NCI-H1694 (cell line): ENCODE data around the gene AATK.

Experiments
- DNase-seq: peaks from one replicate; lab custom pipeline; 2025; lab: John Stamatoyannopoulos, UW

AATK gene, protein sequence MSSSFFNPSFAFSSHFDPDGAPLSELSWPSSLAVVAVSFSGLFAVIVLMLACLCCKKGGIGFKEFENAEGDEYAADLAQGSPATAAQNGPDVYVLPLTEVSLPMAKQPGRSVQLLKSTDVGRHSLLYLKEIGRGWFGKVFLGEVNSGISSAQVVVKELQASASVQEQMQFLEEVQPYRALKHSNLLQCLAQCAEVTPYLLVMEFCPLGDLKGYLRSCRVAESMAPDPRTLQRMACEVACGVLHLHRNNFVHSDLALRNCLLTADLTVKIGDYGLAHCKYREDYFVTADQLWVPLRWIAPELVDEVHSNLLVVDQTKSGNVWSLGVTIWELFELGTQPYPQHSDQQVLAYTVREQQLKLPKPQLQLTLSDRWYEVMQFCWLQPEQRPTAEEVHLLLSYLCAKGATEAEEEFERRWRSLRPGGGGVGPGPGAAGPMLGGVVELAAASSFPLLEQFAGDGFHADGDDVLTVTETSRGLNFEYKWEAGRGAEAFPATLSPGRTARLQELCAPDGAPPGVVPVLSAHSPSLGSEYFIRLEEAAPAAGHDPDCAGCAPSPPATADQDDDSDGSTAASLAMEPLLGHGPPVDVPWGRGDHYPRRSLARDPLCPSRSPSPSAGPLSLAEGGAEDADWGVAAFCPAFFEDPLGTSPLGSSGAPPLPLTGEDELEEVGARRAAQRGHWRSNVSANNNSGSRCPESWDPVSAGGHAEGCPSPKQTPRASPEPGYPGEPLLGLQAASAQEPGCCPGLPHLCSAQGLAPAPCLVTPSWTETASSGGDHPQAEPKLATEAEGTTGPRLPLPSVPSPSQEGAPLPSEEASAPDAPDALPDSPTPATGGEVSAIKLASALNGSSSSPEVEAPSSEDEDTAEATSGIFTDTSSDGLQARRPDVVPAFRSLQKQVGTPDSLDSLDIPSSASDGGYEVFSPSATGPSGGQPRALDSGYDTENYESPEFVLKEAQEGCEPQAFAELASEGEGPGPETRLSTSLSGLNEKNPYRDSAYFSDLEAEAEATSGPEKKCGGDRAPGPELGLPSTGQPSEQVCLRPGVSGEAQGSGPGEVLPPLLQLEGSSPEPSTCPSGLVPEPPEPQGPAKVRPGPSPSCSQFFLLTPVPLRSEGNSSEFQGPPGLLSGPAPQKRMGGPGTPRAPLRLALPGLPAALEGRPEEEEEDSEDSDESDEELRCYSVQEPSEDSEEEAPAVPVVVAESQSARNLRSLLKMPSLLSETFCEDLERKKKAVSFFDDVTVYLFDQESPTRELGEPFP (N-terminal part only)

DNA sequence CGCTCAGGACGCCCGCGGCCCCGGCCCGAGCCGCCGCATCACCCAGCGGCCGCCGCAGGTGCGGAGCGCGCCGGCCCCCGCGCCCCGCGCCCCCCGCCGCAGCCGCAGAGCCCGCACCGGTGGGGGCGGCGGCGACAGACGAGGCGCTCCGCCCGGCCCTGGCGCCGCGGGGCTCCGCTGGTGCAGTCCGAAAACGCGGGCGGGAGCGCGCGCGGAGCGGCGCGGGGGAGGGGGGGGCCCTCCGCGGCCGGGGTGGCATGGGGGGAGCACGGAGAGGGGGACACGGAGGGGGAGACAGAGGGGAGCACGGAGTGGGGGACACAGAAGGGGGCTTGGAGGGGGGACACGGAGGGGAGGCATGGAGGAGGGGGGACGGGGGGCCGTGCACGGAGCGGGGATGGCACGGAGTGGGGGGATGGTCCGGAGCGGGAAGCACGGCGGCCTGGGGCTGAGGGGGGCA is at the start of gene AATK:
TSS of gene AATK (minus strand) at position 189 of the 460 bp plus-strand sequence. CDS start 229 bp downstream, outside the sequence.
- DNase-seq: no peak

DNA sequence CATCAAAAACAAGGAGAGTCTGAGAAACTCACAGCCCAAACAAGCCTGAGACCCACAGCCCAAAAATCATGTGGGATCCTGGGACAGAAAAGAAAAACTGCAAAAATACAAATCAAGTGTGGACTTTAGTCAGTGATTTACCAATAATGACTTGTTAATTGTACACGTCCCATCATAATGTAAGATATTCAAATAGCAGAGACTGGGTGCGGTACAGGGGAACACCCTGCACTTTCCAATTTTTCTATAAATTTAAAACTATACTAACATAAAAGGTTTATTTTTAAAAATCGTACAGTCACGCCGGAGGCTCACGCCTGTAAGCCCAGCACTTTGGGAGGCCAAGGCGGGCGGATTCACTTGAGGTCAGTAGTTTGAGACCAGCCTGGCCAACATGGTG is 48.0 kb upstream of the AATK start:
- no peak for DNase-seq

DNA sequence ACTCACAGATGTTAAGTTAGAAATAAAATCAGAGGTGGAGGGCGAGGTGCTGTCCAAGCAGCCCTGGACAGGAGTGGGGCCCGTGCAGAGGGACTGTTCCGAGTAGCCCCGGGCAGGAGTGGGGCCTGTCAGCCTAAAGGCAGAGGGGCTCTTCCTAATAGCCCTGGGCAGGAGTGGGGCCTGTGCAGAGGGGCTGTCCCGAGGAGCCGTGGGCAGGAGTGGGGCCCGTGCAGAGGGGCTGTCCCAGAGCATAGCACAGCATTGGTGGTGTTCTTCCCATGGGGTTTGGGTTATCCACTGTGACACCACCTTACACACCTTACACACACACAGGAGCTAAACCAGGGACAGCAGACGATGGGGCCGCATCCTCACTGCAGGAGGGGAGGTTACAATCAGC is 46.3 kb upstream of the AATK start:
- no peak for DNase-seq

DNA sequence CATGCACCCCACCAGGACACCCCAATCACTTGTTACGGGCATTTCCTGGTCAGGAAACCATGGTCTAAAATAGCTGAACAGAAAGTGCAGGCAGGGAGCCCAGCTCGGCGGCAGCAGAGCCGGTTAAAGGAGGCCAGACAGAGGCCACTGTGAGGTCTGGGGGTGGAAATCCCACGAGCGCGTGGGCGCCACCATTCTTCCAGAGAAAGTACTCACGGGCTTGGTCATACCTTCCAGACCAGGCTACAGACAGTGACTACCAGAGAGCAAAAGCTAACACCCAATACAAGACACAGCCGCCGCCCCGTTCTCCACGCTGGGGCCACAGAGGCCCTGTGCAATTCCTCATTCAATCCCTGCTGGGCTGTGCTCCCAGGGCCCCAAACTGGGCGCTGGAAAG is 44.8 kb upstream of the AATK start:
- no peak for DNase-seq

DNA sequence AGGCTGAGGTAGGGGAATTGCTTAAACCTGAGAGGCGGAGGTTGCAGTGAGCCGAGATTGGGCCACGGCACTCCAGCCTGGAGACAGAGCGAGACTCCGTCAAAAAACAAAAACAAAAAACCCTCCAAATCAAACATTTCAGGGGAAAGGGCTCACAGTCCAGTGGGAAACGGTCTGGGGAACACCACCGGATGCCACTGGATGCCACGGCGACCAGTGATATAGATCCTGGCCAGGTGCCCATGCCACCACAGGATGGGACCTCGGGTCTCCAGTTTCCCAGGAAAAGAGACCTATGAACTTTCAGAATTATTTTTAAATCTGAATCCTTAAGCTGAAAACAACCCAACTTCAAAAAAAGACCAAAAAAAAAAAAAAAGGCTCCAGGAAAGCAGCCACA is 44.4 kb upstream of the AATK start:
- no peak for DNase-seq

DNA sequence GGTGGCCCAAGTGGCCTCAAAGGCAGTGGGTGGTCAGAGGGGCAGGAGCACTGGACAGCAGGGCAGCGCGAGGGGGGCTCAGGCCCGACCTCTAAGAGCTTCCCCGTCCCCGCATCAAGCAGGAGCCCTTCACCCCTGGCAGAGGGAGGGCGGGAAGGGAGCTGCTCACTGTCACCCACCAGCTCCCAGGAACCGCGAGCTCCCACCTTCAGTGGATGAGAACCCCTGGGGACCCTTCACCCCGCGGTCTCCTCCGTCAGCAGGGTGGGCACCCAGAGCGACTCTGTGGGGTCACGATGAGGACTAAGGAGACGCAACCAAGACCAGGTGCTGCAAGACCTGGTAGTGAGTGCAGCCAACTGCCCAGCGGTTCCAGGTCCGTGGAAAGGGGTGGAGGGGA is 43.1 kb upstream of the AATK start:
- no peak for DNase-seq

DNA sequence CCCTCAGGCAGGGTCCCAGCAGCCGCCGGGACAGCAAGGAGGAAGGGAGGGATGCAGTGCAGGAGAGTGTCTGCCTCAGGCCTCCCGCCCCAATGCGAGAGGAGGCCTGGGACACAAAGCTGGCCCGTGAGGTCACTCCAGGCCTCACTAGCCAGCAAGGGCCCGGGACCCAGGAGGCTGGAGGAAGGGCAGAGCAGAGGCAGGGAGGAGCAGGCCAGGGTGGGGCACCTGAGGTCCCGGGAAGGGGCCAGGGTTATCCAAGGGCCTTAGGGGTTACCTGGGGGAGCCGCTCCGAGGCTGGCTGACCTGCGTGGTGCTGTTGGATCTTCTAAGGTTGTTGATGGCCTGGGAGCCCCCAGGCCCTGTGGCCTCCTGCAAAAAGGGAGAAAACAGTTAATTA is 42.6 kb upstream of the AATK start:
- no peak for DNase-seq

DNA sequence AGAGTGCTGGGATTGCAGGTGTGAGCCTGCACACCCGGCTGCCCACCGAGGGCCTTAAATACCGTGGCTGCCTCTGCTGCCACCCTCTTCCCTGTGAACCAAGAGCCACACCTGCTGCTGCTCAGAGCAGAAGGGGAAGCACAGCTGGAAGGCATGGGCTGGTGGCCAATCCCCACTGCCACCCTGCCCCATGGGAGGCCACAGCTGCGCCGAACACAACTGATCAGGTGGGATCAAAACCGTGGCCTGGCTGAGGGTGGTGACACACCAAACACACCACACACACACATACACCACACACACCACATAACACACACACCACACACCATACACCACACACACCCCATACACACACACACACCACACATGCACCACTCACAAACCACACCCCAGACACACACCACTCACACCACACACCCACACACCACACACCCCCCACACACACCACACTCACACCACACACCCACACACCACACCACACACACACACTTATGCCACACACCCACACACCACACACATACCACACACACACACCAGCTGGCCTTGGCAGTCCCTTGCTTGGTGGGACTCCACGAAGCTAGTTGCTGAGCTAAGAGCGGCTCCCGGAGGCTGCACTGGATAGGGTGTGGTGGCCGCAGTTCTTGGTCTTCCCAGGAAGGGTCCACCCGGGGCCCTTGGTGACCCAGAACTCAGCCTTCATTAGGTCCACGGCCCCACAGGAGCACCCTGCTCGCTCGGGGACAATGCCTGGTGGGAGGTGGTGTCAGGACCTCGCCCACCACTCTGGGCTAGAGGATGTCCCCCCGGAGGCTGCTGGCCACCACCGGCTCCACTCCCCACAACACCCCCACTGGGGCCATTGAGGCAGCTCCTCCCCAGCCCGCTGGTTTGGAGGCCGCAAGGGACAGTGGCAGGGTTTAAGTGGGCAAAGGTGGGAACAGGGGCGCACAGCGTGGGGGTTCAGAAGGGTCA is 41.9 kb upstream of the AATK start:
- peak; percentile 16 for DNase-seq

DNA sequence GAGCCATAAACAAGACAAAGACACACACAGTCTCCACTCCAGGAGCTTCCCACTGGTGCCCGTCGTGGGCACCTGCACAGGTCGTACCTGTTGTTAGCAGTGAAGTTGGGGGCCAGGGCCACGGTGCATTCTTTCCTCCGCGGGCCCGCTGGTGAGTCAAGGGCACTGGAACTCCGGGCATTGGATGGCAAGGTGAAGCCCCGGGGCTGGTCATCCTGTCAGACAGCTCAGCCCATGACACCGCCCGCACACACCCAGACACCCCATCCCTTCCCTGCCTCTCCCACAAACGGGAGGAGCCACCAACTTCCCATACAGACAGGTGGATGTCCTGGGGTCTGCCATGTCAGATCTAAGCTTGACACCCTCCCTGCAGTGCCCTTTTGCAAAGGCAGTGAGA is 40.6 kb upstream of the AATK start:
- DNase-seq: no peak

DNA sequence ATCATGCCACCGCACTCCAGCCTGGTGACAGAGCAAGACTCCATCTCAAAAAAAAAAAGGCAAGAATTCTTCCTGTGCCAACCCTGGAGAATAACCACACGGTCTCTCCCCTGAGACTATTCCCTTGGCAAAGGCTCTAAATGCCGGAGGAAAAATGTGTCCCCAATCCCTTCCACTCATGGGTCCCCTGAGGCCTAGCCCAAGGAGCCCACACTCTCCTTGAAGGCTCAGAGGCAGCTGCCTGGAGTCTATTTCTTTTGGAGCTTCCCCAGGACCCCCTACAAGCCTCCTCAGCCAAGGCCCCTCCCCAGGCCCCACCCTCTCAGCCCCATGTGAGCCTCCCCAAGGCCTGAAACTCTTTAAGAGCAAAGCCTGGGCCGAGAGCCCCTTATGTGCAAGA is 40.1 kb upstream of the AATK start:
- no peak for DNase-seq

DNA sequence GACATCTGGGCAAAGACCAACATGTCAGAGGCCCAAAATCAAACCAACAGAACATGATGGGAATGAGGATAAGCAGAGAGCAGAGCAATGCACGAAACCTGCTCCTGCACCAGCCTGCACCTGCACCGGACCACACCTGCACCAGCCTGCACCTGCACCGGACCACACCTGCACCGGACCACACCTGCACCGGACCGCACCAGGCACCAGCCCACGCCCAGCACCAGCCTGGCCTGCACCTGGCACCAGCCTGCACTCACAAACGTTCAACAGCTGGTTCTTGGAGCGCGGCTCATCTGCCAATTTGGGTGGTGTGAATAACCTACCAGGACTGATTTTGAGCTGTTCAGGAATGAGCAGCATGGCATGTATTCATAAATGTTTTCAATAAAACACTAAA is 38.6 kb upstream of the AATK start:
- no peak for DNase-seq

DNA sequence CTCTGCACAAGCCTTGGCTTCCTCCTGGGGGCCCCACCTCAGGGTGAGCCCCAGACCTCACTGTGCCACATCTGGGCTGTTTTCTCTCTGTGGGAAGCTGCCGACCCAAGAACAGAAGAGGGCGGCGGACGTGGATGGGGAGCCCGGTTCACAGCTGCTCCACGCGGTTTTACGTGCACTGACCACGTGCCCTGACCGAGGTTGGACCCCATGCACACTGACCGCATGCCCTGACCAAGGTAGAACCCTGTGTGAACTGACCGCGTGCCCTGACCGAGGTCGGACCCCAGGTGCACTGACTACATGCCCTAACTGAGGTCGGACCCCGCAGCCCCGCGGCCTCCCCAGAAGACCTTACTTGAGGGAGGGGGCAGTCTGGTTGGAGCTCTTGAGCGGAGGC is 37.1 kb upstream of the AATK start:
- no peak for DNase-seq

DNA sequence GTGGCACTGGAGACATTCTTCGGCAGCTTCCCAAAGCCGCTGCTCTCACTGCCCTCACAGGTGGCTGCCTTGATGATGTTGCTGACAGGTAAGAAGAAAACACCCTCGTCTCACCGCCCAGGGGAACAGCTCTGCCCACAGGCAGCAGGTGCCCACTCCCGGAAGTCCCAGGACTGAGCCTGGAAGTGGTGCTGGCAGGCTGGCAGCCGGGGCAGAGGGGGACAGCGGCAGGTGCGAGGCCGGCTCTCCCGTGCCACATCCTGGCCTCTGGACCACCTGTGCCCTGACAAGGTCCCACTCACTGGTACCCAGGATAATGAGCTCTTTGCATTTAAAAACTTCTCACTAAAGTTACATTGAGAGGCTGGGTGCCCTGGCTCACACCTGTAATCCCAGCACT is 36.3 kb upstream of the AATK start:
- DNase-seq: no peak

DNA sequence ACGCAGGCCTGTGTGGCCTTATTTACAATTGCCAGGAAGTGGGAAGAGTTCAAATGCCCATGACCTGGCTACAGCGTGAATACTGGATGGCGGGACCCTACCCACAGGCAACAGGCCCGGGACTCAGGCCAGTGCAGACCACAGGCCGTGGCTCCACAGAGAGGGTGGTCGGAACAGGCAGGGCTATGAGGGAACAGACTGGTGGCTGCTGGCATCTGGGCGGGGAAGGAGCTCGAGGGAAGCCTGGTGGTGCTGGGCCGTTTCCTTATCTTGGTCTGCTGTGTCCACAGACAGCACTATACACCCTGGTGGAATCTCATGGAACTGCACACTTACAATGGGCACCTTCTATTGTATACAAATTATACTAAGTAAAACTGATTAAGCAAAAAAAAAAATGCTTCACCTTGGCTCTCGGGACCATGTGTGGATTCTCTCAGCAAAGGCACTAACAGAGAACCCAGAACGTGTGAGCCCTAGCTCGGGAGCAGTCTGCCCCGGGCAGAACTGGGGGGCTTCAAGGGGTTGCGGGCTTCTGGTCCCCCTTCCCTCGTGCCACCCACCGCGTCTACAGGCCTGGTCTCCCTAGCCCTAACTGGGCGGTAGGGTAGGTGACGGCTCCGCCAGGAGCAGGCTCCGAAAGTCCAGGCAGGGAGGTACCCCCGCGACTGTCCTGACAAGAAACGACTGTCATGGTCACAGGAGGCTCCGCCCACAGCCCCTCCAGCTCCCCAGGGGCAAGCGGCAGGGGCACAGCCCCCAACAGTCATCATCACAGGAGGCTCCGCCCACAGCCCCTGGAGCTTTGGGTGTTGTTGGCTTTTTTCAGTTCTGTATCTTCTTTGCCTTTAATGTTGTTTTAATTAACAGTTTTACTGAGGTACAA is 34.9 kb upstream of the AATK start:
- DNase-seq: peak; percentile 81

DNA sequence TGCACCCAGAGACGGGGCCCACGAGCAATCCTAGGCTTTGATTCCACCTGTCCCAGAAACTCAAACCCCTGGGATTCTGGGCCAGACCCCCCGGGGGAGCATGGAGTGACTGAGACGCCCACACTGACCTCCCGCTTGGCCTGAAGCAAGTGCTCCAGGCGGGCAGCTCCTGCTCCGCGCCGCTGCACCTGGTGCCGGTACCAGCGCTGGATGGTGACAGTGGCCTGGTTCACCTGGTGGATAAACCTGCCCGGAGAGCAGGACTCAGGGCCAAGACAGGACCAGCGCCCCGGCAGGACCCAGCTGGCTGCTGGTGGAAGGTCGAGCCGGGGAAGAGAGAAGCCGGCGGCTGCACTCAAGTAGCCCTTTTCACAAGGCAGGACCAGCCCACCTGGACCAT is 34.2 kb upstream of the AATK start:
- DNase-seq: no peak

DNA sequence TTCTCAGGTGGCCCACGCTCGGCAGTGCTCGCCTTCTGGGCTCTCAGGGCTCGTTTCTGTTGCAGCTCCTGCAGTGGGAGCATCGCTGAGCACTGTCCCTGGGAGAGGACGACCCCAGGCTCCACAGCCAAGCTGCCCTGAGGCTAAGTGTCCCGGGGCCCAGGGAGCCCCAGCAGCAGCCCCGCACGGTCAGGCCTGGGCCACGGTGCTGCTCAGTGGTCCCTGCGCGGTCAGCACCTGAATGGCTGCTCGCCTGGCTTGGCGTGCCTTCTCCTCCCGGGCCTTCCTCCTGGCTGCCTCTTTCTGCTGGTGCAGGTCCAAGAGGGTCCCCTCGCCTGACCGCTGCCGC is 33.4 kb upstream of the AATK start:
- no peak for DNase-seq

DNA sequence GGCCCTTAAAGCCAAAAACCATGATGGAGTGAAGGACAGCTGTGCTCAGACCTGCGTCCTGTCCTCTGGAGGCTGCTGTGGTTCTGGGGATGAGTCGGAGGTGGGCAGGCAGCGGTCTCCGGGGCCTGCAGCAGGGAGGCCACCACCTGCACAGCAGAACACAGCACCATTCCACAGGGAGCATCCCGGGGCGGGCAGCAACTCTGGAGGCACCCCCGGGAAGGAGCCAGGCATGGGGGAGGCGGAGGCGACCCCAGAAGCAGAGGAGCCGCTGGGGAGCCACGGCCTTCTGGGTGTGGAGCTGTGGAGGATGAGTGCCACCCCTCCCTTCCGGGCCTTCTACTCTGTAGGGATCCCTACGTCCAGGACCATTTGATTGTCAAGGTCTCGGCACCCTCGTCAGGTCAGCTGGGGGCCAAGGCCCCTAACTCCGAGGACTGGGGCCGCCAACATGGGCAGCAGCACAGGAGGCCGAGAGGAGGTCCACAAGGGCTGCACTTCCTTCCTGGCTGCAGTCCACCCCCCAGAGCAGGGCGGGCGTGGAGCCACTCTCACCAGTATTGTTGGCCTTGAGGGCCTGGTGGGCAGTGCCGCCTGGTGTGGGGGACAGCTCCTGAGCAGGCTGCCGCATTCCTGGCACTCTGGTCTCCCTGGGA is 32.9 kb upstream of the AATK start:
- no peak for DNase-seq

DNA sequence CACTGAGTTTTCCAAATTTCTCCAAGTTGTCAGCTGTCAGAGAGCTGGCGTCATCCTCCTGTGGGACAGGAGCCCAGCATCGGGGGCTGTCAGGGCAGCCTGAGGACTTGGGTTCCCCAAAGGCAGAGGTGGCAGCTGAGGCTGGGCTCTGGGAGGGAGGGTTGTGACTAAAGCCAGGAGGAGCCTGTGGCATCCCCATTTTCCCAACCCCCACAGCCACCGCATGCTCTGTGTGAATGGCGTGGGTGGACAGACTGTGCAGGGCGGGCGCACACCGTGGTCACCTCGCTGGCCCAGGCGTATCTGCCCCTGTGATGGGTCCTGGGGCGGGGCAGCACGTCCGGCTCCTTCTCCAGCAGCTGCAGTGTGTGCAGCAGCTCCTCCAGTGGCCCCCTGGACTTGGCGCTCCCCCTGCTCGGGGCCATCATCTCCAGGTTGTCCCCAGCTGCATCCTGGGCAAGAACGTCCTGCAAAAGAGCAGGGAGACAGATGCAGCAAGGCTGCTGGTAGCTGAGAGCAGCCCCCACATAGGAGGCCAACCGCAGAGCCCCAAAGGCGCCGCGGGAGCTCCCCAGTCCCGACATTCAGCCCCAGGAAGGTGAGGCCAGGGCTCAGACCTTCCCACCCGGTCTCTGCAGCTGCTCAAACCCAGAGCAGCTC is 31.9 kb upstream of the AATK start:
- no peak for DNase-seq

DNA sequence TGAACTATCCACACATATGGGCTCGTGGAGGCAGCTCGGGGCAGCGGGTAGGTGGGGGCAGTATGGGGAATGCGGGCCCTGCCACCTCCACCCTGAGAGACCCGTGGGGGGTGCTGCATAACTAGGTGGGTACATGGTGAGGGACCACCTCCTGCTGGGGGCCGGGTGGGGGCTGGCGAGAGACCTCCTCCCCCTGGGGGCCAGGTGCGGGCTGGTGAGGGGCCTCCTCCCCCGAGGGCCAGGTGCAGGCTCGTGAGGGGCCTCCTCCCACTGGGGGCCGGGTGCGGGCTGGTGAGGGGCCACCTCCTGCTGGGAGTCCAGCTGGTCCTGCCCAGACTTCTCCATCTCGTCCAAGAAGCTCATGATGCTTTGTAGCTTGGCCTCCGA is 31.4 kb upstream of the AATK start:
- no peak for DNase-seq
